ENCODE measurements around the gene FBXW7.

DNA sequence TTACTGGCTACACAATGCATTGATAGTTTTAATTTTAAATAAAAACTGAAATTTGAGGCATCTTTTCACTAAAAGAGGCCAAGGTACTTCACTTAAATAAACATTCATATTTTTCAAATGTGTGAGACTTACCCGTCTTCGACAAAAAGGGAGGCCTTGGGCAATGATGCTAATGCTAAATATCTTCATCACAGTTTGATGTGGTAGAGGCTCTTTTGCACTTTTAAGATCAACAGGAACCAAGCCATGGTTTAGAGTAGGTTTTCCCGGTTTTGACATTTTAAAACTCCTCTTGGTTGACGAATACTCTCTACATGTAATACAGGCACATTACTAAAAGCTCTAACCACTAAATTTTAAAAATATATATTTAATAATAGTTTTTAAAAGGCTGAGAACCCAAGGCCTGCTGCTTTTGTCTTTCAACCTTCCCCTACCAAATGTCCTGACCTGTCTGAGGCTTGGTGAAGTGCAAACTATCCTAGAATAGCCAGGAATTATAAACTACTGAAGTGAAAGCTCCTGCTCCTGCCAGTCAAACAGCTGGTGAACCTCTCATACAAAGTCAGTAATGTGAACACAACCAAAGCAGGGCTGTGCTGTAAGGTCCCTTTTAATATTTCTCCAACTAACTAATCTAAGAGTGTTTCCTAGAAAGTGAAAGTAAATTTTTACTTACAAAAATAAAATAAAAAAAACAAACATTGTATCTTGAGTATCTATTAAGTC is 153.7 kb downstream of the FBXW7 start:
- TF ChIP-seq CTCF (IDR thresholded peaks at IDR 0.05) (no peak), POLR2A (IDR thresholded peaks at IDR 0.05) (no peak), POLR2AphosphoS5 (IDR thresholded peaks at IDR 0.05) (no peak), EP300 (IDR thresholded peaks at IDR 0.05; ENCODE audit: low read depth) (no peak)

Measured in transverse colon (tissue), 4 donors.